ENCODE data around the gene CLHC1. TPM values are rescaled to one million over a fixed set of nuclear protein-coding genes. Genes with fewer than 3 reads are reported as not detected.

Gene CLHC1
- total and polyA plus RNA-seq, 10 of the 15 experiments (the other 5 are each of a cell fraction or from before 2014, with no cell fraction given) = 2.6 to 6.8 (median 4.7) TPM

GRCh38 chr2:55142518-55142917 lies 89.6 kb downstream of the CLHC1 start:
- DNase-seq (ENCODE audit: low read depth, low spot score) (no peak), FAIRE-seq (no peak), ATAC-seq (no peak)
- Histone ChIP-seq H3K9ac (ENCODE audit: control insufficient read depth, insufficient read depth, low read length) (no peak overlapping the region), H3K36me3 (ENCODE audit: control insufficient read depth in 2 of 2, insufficient read depth in 2 of 2, low read length in 1 of 2) (no peaks in the 10 kb centered on the region), H3K27me3 (replicated peaks in 1 of 2; ENCODE audit: control insufficient read depth in 2 of 2, insufficient read depth in 2 of 2, low read length in 1 of 2) (no peaks in the 10 kb centered on the region), H2AFZ (ENCODE audit: control insufficient read depth, low read depth, low read length) (no peak overlapping the region), H4K20me1 (ENCODE audit: control insufficient read depth, insufficient read depth) (no peaks in the 10 kb centered on the region), H3K9me3 (replicated peaks; ENCODE audit: control insufficient read depth, insufficient read depth, low read length) (no peaks in the 10 kb centered on the region), H3K4me3 (no peak overlapping the region), H3K4me1 (ENCODE audit: control insufficient read depth, insufficient read depth, low read length) (no peaks in the 10 kb centered on the region), H3K4me2 (ENCODE audit: control insufficient read depth, insufficient read depth) (no peak overlapping the region), H3K79me2 (ENCODE audit: control insufficient read depth, insufficient read depth, low read length) (no peaks in the 10 kb centered on the region), H3K27ac (ENCODE audit: control insufficient read depth, insufficient read depth) (no peak overlapping the region)
- WGBS (ENCODE audit: insufficient coverage, insufficient replicate concordance, low lambda C conversion rate, missing lambda C conversion rate) = 59% methylated on average over 2 of the region's 2 CpGs
- ChIA-PET RAD21 (ENCODE audit: unreplicated experiment) (no interaction called here), POLR2A (no interaction called here), SMC1A (ENCODE audit: uncharacterized antibody, unreplicated experiment) (interaction anchor here (0.8 to 1.1 kb wide), 2 partner anchors 8 to 9 kb away, joined by 4 to 5 read pairs; no protein-coding TSS in a partner anchor), CTCF (interaction anchor here (1.2 kb wide), 1 partner anchor 32 kb away, joined by 3 read pairs; no protein-coding TSS in a partner anchor)
- intact Hi-C loops (cut with micrococcal nuclease; ENCODE audit: unreplicated experiment) = no loop called here
- TF ChIP-seq RUNX3 (IDR thresholded peaks at IDR 0.05; ENCODE audit: low read length) = no peak
- no peak for TF ChIP-seq ZSCAN29 (IDR thresholded peaks at IDR 0.05)
- no peak for TF ChIP-seq ZBED1 (IDR thresholded peaks at IDR 0.05; ENCODE audit: borderline replicate concordance)
- no peak for TF ChIP-seq SPI1 (IDR thresholded peaks at IDR 0.05; ENCODE audit: borderline replicate concordance, insufficient read depth, low read depth, low read length)
- TF ChIP-seq CEBPZ (IDR thresholded peaks at IDR 0.05; ENCODE audit: low read depth, low read length) = no peak
- TF ChIP-seq LARP7 (IDR thresholded peaks at IDR 0.05) = no peak
- TF ChIP-seq NRF1 (conservative IDR thresholded peaks at IDR 0.05; ENCODE audit: low read depth, low read length) = no peak
- no peak for TF ChIP-seq MXI1 (IDR thresholded peaks at IDR 0.05; ENCODE audit: low read depth, low read length)
- TF ChIP-seq MEF2A (IDR thresholded peaks at IDR 0.05; ENCODE audit: insufficient read depth, low read depth, low read length) = no peak
- no peak for TF ChIP-seq POLR2A (IDR thresholded peaks at IDR 0.05; ENCODE audit: low read depth, low read length)
- TF ChIP-seq REST (IDR thresholded peaks at IDR 0.05; ENCODE audit: low read depth, low read length) = no peak
- TF ChIP-seq PAX5 (IDR thresholded peaks at IDR 0.05; ENCODE audit: borderline replicate concordance, low read depth, low read length) = no peak
- BruUV-seq (replicated peaks) = no TSS peak
- in situ Hi-C loops (cut with MboI) = no loop called here
